HG03108 (cell line): ENCODE measurements around the gene UTS2.

Experiments used
- ATAC-seq: cut with Tn5 transposase; IDR thresholded peaks from one replicate; pipeline ENCODE4 v1.9.1; 2021; ENCODE audit warnings: moderate library complexity; ENCODE audit not compliant: unreplicated experiment

The UTS2 gene

GRCh38 chr1:7813677-7814373, 39.0 kb downstream of the UTS2 start:
- ATAC-seq, result no peak

- no peak for ATAC-seq
Observed at GRCh38 chr1:7811476-7811875, 41.4 kb downstream of the UTS2 start.

GRCh38 chr1:7810395-7810794, 42.5 kb downstream of the UTS2 start:
- ATAC-seq, result no peak

GRCh38 chr1:7809742-7810141, 43.1 kb downstream of the UTS2 start:
- ATAC-seq, result no peak

GRCh38 chr1:7808253-7808844, 44.5 kb downstream of the UTS2 start:
- ATAC-seq, result no peak

GRCh38 chr1:7805460-7805859, 47.4 kb downstream of the UTS2 start:
- no peak for ATAC-seq
